ENCODE results near the gene CTDNEP1. TPM values are rescaled to one million over a fixed set of nuclear protein-coding genes. Genes with fewer than 3 reads are reported as not detected.

The CTDNEP1 gene
- total RNA-seq, 1 donor from 2014 or later: 64.6 TPM

DNA sequence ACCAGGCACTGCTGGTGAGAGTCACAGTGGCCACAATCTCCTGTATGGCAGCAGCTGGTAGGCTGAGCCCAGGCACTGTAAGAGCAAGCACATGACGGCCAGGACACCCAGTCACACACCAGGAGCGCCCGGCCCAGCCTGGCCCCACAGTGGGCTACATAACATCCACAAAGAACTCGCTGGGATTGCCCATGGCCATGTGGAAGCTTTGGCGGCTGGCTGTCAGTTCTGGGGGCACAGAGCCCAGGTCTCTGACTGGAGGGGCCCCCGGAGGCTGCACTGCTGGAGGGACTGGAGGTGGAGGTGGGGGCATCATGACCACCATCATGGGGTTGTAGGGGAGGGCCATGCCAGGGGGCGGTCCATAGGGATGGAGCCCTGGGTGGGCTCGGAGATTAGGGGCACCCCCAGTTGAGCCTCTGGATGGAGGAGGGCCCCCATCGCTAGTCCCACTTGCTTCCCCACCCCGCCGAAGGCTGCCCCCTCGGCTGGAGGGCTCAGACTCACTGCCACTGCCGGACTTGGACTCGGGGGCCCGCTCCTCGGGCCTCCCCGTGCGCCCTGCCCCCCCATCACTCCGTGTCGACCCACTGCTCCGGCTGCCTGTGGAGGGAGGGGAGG lies 25.7 kb downstream of the CTDNEP1 start:
- no peaks in the 10 kb centered on the region for H3K27me3 ChIP-seq
- H3K36me3 ChIP-seq: peaks cover 0 to 74% of the 10 kb centered on the region in 2 donors
- no peaks in the 10 kb centered on the region for H3K9me3 ChIP-seq
- H3K4me1 ChIP-seq: peaks cover 40% of the 10 kb centered on the region
- intact Hi-C loops (cut with DNase I): no loop called here
- TF ChIP-seq, protein P1, sequence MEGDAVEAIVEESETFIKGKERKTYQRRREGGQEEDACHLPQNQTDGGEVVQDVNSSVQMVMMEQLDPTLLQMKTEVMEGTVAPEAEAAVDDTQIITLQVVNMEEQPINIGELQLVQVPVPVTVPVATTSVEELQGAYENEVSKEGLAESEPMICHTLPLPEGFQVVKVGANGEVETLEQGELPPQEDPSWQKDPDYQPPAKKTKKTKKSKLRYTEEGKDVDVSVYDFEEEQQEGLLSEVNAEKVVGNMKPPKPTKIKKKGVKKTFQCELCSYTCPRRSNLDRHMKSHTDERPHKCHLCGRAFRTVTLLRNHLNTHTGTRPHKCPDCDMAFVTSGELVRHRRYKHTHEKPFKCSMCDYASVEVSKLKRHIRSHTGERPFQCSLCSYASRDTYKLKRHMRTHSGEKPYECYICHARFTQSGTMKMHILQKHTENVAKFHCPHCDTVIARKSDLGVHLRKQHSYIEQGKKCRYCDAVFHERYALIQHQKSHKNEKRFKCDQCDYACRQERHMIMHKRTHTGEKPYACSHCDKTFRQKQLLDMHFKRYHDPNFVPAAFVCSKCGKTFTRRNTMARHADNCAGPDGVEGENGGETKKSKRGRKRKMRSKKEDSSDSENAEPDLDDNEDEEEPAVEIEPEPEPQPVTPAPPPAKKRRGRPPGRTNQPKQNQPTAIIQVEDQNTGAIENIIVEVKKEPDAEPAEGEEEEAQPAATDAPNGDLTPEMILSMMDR (IDR thresholded peaks at IDR 0.05): no peak
- TF ChIP-seq POLR2A (IDR thresholded peaks at IDR 0.05) (no peak), POLR2AphosphoS5 (IDR thresholded peaks at IDR 0.05; ENCODE audit: insufficient read depth in 1 of 2, low read depth in 1 of 2) (no peak)
- DNase-seq (ENCODE audit: extremely low spot score in 2 of 2): no peak
- no peak overlapping the region for H3K4me3 ChIP-seq
- peak overlapping the region; percentile 80 for H3K27ac ChIP-seq

DNA sequence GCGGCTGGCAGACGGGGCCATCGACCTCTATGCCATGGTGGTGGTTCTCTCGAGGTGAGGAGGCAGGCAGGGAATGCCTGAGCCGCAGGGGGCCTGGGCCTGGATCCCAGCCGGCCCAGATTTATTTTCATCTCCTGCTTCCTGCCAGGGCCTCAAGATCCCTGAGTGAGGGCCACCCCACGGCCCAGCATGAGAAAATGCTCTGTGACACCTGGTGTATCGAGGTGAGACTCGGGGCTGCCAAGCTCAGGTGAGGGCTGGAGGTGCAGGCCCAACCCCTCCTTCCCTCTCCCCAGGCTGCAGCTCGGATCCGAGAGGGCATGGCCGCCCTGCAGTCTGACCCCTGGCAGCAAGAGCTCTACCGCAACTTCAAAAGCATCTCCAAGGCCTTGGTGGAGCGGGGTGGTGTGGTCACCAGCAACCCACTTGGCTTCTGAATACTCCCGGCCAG lies 26.8 kb downstream of the CTDNEP1 start:
- H3K27me3 ChIP-seq: no peaks in the 10 kb centered on the region
- intact Hi-C loops (cut with DNase I): no loop called here
- DNase-seq (ENCODE audit: extremely low spot score in 2 of 2): no peak
- H3K4me3 ChIP-seq: no peak overlapping the region
- TF ChIP-seq POLR2A (IDR thresholded peaks at IDR 0.05): no peak
- TF ChIP-seq POLR2AphosphoS5 (IDR thresholded peaks at IDR 0.05; ENCODE audit: insufficient read depth in 1 of 2, low read depth in 1 of 2): no peak
- TF ChIP-seq, protein P1 (IDR thresholded peaks at IDR 0.05): no peak
- peaks cover 0 to 68% of the 10 kb centered on the region in 2 donors for H3K36me3 ChIP-seq
- H3K4me1 ChIP-seq: peaks cover 43% of the 10 kb centered on the region
- peak overlapping the region; percentile 80 for H3K27ac ChIP-seq
- H3K9me3 ChIP-seq: no peaks in the 10 kb centered on the region

DNA sequence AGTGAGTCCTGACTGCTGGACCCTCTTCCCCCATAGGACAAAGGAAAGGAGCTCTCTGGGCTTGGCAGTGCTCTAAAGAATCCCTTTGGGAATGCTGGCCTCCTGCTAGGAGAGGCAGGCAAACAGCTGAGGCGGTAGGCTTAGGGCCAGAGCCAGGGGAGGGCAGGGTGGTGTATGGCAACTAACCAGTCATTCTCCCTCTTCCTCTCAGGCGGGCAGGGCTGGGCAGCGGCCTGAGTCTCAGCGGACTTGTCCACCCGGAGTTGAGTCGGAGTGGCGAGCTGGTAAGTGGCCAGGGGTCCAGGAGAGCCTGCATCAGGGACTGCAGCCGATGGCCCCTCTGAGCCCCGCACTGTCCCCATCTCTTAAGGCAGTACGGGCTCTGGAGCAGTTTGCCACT lies 27.4 kb downstream of the CTDNEP1 start:
- no peaks in the 10 kb centered on the region for H3K27me3 ChIP-seq
- no peak overlapping the region for H3K4me3 ChIP-seq
- intact Hi-C loops (cut with DNase I): no loop called here
- H3K36me3 ChIP-seq: peaks cover 0 to 63% of the 10 kb centered on the region in 2 donors
- H3K9me3 ChIP-seq: no peaks in the 10 kb centered on the region
- H3K27ac ChIP-seq: peak overlapping the region; percentile 80
- TF ChIP-seq, protein P1 (IDR thresholded peaks at IDR 0.05): no peak
- TF ChIP-seq POLR2AphosphoS5 (IDR thresholded peaks at IDR 0.05; ENCODE audit: insufficient read depth in 1 of 2, low read depth in 1 of 2) (no peak), POLR2A (IDR thresholded peaks at IDR 0.05) (no peak)
- peaks cover 43% of the 10 kb centered on the region for H3K4me1 ChIP-seq
- no peak for DNase-seq (ENCODE audit: extremely low spot score in 2 of 2)

DNA sequence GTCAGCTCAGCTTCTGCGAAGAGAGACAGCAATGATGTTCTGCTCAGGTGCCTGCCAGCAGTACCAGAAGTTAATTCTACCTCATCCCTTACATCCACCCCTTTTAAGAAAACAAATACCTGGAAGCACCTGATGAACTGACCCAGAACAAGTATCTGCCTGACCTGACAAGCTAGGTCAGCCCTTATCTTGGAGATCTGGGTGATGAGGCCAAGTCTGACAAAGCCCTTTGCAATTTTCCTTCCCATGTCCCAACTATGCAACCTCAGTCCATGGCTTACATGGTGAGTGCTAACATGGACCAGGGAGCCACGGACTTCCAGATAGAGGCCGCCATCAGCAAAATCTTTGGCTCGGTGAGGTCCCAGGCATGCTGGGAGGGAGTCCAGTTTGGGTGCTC lies 28.2 kb downstream of the CTDNEP1 start:
- Histone ChIP-seq H3K27me3 (no peaks in the 10 kb centered on the region), H3K4me3 (no peak overlapping the region), H3K27ac (peak overlapping the region; percentile 10), H3K4me1 (peaks cover 45% of the 10 kb centered on the region), H3K36me3 (peaks cover 0 to 55% of the 10 kb centered on the region in 2 donors), H3K9me3 (no peaks in the 10 kb centered on the region)
- intact Hi-C loops (cut with DNase I): no loop called here
- TF ChIP-seq, protein P1 (IDR thresholded peaks at IDR 0.05): no peak
- TF ChIP-seq POLR2A (IDR thresholded peaks at IDR 0.05) (no peak), POLR2AphosphoS5 (IDR thresholded peaks at IDR 0.05; ENCODE audit: insufficient read depth in 1 of 2, low read depth in 1 of 2) (no peak)
- DNase-seq (ENCODE audit: extremely low spot score in 2 of 2): no peak

DNA sequence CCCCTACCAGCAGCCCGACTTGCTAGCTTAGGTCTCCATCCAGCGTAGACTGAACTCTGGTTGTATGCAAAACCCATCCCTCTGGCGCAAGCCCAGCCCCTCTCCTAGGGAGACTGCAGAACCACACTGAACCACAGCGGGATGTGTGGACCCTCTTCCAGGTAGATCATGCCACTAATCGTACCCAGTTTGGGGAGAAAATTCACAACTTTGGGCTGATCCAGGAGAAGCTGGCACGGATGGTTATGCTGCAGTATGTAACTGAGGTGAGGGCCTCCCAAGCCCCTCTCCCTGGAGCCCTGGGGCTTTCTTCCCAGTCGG lies 28.6 kb downstream of the CTDNEP1 start:
- Histone ChIP-seq H3K9me3 (no peaks in the 10 kb centered on the region), H3K27ac (peak overlapping the region; percentile 10), H3K4me3 (no peak overlapping the region), H3K4me1 (peaks cover 49% of the 10 kb centered on the region), H3K36me3 (peaks cover 0 to 53% of the 10 kb centered on the region in 2 donors), H3K27me3 (no peaks in the 10 kb centered on the region)
- DNase-seq (ENCODE audit: extremely low spot score in 2 of 2): no peak
- no peak for TF ChIP-seq POLR2A (IDR thresholded peaks at IDR 0.05)
- TF ChIP-seq POLR2AphosphoS5 (IDR thresholded peaks at IDR 0.05; ENCODE audit: insufficient read depth in 1 of 2, low read depth in 1 of 2): no peak
- TF ChIP-seq, protein P1 (IDR thresholded peaks at IDR 0.05): no peak
- intact Hi-C loops (cut with DNase I): no loop called here

Data from vagina (tissue), 2 donors.